Measurements from ENCODE around the gene PIH1D2. TPM values are rescaled to one million over a fixed set of nuclear protein-coding genes. Genes with fewer than 3 reads are reported as not detected.
"Not testable (repeated sequence)": the region's sequence is repeated elsewhere in the genome, so short reads cannot be mapped to it uniquely, and the experiment has no call there.

Gene PIH1D2
- total RNA-seq, 2 donors from 2014 or later = 1.2 to 2.5 TPM

GRCh38 chr11:112085822-112086421 lies 12.1 kb upstream of the PIH1D2 start:
- DNase-seq (ENCODE audit: low spot score in 2 of 2) (peak; percentile 36 to 55), ATAC-seq (peak; percentile 47 to 50)
- peak overlapping the region; percentile 97 to 99 for H3K27ac Mint-ChIP-seq
- H3K36me3 Mint-ChIP-seq = peaks cover 49 to 59% of the 10 kb centered on the region in 2 donors
- no peaks in the 10 kb centered on the region for H3K9me3 Mint-ChIP-seq

GRCh38 chr11:112082729-112083128 lies 8.9 kb upstream of the PIH1D2 start:
- peak overlapping the region; percentile 37 to 86 for H3K27ac Mint-ChIP-seq
- DNase-seq (ENCODE audit: low spot score in 2 of 2) (peak in 1 of 2 donors; percentile 28), ATAC-seq (peak; percentile 33 to 81)
- peaks cover 33 to 51% of the 10 kb centered on the region in 2 donors for H3K36me3 Mint-ChIP-seq
- H3K9me3 Mint-ChIP-seq = no peaks in the 10 kb centered on the region

- Mint-ChIP-seq H3K36me3 (no peaks in the 10 kb centered on the region), H3K9me3 (no peaks in the 10 kb centered on the region), H3K27ac (peak overlapping the region in 1 of 2 donors; percentile 52)
- DNase-seq (ENCODE audit: low spot score in 2 of 2) = no peak
- no peak for ATAC-seq
Measured at GRCh38 chr11:112062923-112063322, 10.9 kb downstream of the PIH1D2 start.

GRCh38 chr11:112058103-112058502 lies 15.7 kb downstream of the PIH1D2 start:
- DNase-seq (ENCODE audit: low spot score in 2 of 2) (no peak), ATAC-seq (no peak)
- peaks cover 5 to 7% of the 10 kb centered on the region in 2 donors for H3K36me3 Mint-ChIP-seq
- H3K9me3 Mint-ChIP-seq = no peaks in the 10 kb centered on the region
- no peak overlapping the region for H3K27ac Mint-ChIP-seq

GRCh38 chr11:112057170-112057569 lies 16.6 kb downstream of the PIH1D2 start:
- H3K36me3 Mint-ChIP-seq = peaks cover 5 to 7% of the 10 kb centered on the region in 2 donors
- DNase-seq (ENCODE audit: low spot score in 2 of 2) (peak in 1 of 2 donors; percentile 11), ATAC-seq (peak; percentile 70 to 94)
- H3K9me3 Mint-ChIP-seq = no peaks in the 10 kb centered on the region
- peak overlapping the region; percentile 86 to 94 for H3K27ac Mint-ChIP-seq

- H3K36me3 Mint-ChIP-seq = peaks cover 10 to 28% of the 10 kb centered on the region in 2 donors
- DNase-seq (ENCODE audit: low spot score in 2 of 2) (no peak), ATAC-seq (no peak)
- peak overlapping the region in 1 of 2 donors; percentile 53 for H3K27ac Mint-ChIP-seq
- H3K9me3 Mint-ChIP-seq = no peaks in the 10 kb centered on the region
Measured at GRCh38 chr11:112051768-112052167, 22.0 kb downstream of the PIH1D2 start.

- DNase-seq (ENCODE audit: low spot score in 2 of 2) (no peak), ATAC-seq (no peak)
- H3K27ac Mint-ChIP-seq = no peak overlapping the region
- H3K9me3 Mint-ChIP-seq = no peaks in the 10 kb centered on the region
- H3K36me3 Mint-ChIP-seq = peaks cover 5 to 31% of the 10 kb centered on the region in 2 donors
Measured at GRCh38 chr11:112050721-112051120, 23.1 kb downstream of the PIH1D2 start.

- no peak for ATAC-seq
- no peaks in the 10 kb centered on the region for H3K9me3 Mint-ChIP-seq
- DNase-seq (ENCODE audit: low spot score in 2 of 2) = no peak
- H3K36me3 Mint-ChIP-seq = peaks cover 5 to 38% of the 10 kb centered on the region in 2 donors
- no peak overlapping the region for H3K27ac Mint-ChIP-seq
Measured at GRCh38 chr11:112049777-112050176, 24.0 kb downstream of the PIH1D2 start.

GRCh38 chr11:112048256-112048655 lies 25.6 kb downstream of the PIH1D2 start:
- H3K9me3 Mint-ChIP-seq; DNase-seq (ENCODE audit: low spot score in 2 of 2); H3K27ac Mint-ChIP-seq; ATAC-seq: not testable (repeated sequence)
- peaks cover 5 to 38% of the 10 kb centered on the region in 2 donors for H3K36me3 Mint-ChIP-seq

- not testable (repeated sequence) for H3K9me3 Mint-ChIP-seq; DNase-seq (ENCODE audit: low spot score in 2 of 2); H3K27ac Mint-ChIP-seq; ATAC-seq
- peaks cover 5 to 38% of the 10 kb centered on the region in 2 donors for H3K36me3 Mint-ChIP-seq
Measured at GRCh38 chr11:112046647-112047046, 27.2 kb downstream of the PIH1D2 start.

- Mint-ChIP-seq H3K27ac (no peak overlapping the region), H3K9me3 (no peaks in the 10 kb centered on the region), H3K36me3 (peaks cover 4 to 38% of the 10 kb centered on the region in 2 donors)
- ATAC-seq (no peak), DNase-seq (ENCODE audit: low spot score in 2 of 2) (no peak)
Measured at GRCh38 chr11:112044961-112045360, 28.9 kb downstream of the PIH1D2 start.

GRCh38 chr11:112042961-112043304 lies 30.9 kb downstream of the PIH1D2 start:
- no peak for DNase-seq (ENCODE audit: low spot score in 2 of 2)
- H3K9me3 Mint-ChIP-seq = no peaks in the 10 kb centered on the region
- H3K27ac Mint-ChIP-seq = no peak overlapping the region
- H3K36me3 Mint-ChIP-seq = peaks cover 0 to 27% of the 10 kb centered on the region in 2 donors
- ATAC-seq = no peak

- Mint-ChIP-seq H3K36me3 (peaks cover 0 to 23% of the 10 kb centered on the region in 2 donors), H3K27ac (peak overlapping the region in 1 of 2 donors; percentile 30), H3K9me3 (no peaks in the 10 kb centered on the region)
- DNase-seq (ENCODE audit: low spot score in 2 of 2) (no peak), ATAC-seq (no peak)
Measured at GRCh38 chr11:112042161-112042960, 31.5 kb downstream of the PIH1D2 start.

GRCh38 chr11:112037527-112037926 lies 36.3 kb downstream of the PIH1D2 start:
- H3K36me3 Mint-ChIP-seq = no peaks in the 10 kb centered on the region

GRCh38 chr11:112033902-112034301 lies 39.9 kb downstream of the PIH1D2 start:
- H3K9me3 Mint-ChIP-seq = no peaks in the 10 kb centered on the region
- ATAC-seq (no peak), DNase-seq (ENCODE audit: low spot score in 2 of 2) (no peak)
- no peak overlapping the region for H3K27ac Mint-ChIP-seq
- H3K36me3 Mint-ChIP-seq = peaks cover 0 to 15% of the 10 kb centered on the region in 2 donors

More at GRCh38 chr11:112037527-112037926, 36.3 kb downstream of the PIH1D2 start:
- Mint-ChIP-seq H3K9me3 (no peaks in the 10 kb centered on the region), H3K27ac (no peak overlapping the region)
- DNase-seq (ENCODE audit: low spot score in 2 of 2) = no peak
- ATAC-seq = no peak

GRCh38 chr11:112029460-112029859 lies 44.4 kb downstream of the PIH1D2 start:
- ATAC-seq = no peak
- H3K27ac Mint-ChIP-seq = peak overlapping the region; percentile 36 to 69
- H3K36me3 Mint-ChIP-seq = peaks cover 14 to 34% of the 10 kb centered on the region in 2 donors
- DNase-seq (ENCODE audit: low spot score in 2 of 2) = no peak
- H3K9me3 Mint-ChIP-seq = no peaks in the 10 kb centered on the region

GRCh38 chr11:112026784-112027410 lies 46.9 kb downstream of the PIH1D2 start:
- H3K27ac Mint-ChIP-seq; H3K9me3 Mint-ChIP-seq; DNase-seq (ENCODE audit: low spot score in 2 of 2); ATAC-seq: not testable (repeated sequence)
- peaks cover 18 to 36% of the 10 kb centered on the region in 2 donors for H3K36me3 Mint-ChIP-seq
